KG1 (cell line): ENCODE data around the gene XKR3.
"Not testable (repeated sequence)": the region's sequence is repeated elsewhere in the genome, so short reads cannot be mapped to it uniquely, and the experiment has no call there.

Experiments
- DNase-seq: peaks from one replicate; lab custom pipeline; 2025; lab: John Stamatoyannopoulos, UW

XKR3 gene

DNA sequence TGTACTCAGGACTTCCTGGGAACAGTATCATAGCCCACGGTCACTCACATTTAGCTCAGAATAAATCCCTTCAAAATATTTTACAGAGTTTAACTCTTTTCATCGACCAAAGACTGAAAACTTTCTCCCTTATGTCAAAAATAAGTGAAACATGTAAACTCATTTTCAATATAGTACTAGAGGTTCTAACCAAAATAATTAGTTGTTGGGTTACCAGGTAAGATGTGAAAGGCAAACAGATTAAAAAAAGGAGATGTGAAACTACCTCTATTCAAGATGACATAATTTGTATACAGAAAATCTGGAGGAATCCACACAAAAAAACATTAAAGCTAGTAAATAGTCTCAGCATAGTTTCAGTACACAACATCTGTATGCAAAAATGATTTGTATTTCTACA is 20.3 kb downstream of the XKR3 start:
- no peak for DNase-seq

DNA sequence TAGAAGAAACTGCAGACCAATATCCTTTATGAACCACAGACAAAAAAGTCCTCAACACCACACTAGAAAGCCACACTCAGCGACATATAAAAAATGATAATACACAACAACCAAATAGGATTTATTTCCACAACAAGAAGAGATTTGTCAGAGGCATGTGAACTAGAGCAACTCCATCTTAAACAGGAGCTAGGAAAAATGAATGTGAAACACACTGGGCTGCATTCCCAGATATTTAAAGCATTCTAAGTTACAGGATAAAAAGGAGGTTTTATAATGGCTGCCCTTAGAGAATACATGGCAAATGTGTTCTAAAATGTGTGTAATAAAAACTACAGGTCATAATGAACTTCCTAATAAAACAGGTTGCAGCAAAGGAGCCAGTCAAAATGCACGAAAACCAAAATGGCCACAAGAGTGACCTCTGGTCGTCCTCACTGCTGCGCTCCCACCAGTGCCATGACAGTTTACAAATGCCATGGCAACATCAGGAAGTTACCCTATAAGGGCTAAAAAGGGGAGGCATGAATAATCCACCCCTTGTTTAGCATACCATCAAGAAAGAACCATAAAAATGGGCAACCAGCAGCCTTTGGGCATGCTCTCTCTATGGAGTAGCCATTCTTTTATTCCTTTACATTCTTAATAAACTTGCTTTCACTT is 21.8 kb downstream of the XKR3 start:
- no peak for DNase-seq

DNA sequence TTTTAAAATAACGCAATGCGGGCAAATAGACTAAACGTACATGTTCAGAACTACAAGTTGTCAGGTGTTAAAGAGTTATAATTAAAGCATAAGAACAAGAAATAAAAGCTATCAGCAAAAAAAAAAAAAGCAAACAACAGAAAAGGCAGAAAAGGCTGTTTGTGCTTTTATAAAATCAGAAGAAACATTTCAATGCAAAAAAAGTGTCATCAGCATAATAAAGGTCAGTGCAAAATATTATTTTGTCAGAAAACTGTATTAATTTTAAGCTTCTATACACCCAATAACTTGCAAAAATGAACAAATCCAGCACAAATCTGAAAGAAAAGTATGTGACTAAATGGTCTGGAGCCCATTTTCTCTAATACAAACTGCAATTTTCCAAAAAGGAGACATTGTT is 23.6 kb downstream of the XKR3 start:
- DNase-seq: no peak

DNA sequence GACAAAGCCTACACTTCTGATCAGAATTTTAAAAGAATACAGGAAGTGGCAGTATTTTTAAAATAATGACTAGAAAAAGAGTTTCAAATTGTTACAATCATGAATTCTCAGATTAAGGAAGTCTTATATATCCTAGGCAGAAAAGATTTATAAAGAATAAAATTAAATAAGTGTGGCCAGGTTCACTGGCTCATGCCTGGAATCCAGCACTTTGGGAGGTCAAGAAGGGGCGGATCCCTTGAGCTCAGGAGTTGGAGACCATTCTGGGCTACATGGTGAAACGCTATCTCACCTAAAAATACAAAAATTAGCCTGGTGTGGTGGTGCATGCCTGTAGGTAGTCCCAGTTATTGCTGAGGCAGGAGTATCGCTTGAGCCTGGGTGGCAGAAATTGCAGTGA is 24.1 kb downstream of the XKR3 start:
- no peak for DNase-seq

DNA sequence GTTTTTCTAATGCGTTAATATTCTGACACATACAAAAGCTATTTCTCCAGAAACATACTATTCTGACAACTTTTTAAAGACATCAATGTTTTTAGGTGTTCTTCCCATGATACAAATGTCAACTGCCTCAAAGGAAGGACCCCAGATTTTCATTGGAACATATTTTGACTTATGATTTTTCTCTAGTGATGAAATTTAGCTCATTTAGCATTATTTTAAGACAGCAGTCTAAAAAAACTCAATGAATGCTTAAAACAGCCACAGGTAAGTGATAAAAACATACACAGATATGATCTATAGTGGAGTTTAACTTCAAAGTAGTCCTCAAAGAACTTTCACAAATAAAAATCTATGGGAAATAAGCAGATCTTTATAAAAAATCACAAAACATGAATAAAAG is 24.9 kb downstream of the XKR3 start:
- DNase-seq: no peak

DNA sequence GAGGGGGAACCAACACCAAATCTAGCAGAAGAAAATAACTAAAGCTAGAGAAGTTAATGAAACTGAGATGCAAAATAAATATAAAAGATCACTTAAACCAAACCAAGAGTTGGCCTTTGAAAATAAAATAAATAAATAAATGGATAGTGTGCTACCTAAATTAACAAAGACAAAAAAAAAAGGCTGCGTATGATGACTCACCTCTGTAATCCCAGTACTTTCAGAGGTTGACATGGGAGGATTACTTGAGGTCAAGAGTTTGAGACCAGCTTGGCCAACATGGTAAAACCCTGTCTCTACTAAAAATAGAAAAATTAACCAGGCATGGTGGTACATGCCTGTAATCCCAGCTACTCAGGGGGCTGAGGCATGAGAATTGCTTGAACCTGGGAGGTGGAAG is 29.7 kb downstream of the XKR3 start:
- DNase-seq: not testable (repeated sequence)

DNA sequence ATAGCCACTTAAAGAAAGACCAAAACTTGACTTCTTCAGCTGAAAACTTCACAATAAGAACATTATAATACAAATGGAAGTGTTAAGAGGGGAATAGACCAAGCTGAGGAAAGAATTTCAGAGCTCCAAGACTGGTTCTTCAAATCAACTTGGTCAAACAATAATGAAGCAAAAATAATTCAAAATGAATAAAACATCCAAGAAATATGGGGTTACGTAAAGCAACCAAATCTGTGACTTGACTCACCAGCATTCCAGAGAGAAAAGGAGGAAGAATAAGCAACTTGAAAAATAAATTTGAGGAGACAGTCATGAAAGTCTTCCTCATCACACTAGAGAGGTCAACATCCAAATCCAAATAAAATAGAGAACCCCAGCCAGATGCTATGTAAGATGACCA is 31.4 kb downstream of the XKR3 start:
- no peak for DNase-seq

DNA sequence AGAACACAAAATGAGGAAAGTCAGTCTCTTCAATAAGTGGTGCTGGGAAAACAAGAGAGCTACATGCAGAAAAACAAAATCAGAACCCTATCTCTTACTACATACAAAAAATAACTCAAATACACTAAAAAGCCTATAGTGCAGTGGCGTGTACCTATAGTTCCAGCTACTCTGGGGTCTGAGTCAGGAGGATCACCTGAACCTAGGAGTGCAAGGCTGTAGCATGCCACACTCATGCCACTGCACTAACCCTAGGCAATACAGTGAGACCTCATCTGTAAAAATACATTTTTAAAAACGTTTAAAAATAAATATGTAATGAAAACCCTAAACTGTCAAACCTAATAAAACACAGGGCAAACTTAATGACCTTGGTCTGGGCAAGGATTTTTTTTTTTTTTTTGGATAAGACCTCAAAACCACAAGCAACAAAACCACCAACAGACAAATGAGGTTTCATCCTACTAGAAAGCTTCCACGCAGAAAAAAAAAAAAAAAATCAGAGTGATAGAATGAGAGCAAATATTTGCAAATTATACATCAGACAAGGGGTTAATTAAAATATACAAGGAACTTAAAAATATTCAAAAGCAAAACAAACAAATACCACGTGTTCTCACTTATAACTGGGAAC is 35.2 kb downstream of the XKR3 start:
- peak; percentile 7 for DNase-seq

DNA sequence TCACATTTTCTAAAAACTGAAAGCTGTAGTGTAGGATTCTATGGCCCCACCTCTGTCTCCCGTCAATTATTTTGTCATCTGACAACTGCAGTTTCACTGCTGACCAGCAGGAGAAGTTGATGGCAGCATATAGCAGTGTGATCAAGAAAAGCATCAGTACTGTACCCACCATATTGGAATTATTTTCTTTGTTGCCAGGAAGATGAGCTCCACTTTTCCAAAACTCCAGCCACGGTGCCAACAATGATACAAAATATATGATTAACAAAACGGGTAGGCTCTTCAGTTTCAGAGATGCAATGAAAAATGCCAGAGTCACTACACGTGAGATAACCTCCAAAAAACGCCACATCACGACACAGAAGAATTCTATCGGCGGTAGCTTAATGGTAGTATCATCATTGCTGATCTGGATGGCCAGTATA is 41.3 kb downstream of the XKR3 start:
- no peak for DNase-seq

DNA sequence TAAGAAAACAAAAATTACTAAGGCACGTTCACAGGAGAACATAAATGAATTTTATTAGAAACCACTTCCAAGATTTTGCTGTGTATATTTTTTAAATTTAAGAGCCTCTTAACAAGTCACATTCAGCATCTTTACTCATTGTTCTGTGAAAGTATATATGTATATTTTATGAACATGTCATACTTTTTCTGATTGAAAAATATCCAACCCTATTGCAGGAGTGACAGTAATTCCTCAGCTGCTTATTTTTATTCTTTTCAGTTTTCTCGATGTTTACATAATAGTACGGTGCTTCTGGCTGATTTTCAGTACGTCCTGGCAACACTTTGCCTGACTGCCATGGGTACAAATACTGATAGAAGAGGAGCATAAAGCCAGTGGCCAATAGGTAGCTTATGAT is 41.8 kb downstream of the XKR3 start:
- DNase-seq: no peak

DNA sequence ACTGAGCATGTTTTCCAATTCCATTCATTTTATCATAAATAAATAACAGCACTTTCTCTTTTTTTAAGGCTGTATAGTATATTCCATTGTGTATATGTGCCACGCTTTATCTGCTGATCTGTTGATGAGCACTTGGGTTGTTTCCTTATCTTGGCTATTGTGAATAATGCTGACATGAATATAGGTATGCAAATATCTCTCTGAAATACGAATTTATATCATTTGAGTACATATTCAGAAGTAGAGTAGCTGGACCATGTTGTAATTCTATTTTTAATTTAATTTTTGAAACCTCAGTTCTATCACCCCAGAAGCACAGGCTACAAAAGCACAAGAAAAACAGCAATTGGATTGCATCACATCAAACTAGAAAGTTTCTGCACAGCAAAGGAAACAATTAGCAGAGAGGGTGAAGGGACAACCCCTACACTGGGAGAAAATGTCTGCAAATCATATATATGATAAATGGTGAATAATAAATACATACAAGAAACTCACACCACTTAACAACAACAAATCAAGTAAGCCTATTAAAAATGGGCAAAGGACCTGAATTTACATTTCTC is 43.4 kb downstream of the XKR3 start:
- no peak for DNase-seq

DNA sequence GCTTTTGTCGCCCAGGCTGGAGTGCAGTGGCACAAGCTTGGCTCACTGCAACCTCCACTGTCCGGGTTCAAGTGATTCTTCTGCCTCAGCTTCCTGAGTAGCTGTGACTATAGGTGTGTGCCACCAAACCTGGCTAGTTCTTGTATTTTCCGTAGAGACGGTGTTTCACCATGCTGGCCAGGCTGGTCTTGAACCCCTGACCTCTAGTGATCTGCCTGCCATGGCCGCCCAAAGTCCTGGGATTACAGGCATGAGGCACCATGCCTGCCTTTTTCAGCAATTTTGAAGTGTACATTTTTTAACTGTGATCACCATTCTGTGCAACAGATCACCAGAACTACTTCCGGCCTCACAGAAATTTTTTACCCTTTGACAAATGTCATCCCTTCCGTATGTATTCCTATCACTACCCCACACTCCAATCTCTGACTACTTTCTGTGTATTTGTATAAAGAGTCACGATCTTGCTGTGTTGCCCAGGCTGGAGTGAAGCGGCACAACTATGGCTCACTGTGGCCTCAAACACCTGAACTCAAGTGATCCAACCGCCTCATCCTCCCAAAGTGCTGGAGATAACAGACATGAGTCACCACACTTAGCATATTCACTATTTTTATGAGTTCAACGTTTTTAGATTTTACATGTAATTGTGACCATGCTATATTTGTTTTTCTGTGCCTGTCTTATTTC is 44.0 kb downstream of the XKR3 start:
- DNase-seq: no peak

DNA sequence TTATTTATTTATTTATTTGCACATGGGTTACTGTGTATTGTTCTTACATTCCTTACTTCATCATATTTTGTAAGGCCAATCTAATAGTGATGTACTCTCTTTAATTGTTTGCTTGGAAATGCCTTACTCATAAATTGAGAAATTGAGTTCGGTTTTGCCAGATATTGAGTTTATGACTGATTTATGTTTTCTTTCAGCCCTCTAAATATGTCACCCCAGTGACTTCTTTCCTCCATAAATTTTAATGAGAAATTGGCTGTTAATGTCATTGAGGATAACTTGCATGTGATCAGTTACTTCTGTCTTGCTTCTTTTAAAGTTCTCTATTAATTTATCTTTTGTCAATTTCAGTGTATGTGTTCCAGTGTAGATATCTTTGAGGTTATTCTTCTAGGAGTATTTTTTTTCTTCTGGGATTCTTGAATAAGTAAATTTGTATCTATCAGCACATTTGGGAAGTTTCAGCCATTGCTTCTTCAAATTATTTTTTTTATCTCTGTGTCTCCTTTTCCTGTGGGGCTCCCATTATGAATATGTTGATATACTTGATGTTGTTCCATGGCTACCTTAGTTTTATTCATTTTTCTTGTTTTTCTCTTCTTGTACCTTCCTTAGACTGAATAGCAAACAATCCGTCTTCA is 47.8 kb downstream of the XKR3 start:
- DNase-seq: no peak

DNA sequence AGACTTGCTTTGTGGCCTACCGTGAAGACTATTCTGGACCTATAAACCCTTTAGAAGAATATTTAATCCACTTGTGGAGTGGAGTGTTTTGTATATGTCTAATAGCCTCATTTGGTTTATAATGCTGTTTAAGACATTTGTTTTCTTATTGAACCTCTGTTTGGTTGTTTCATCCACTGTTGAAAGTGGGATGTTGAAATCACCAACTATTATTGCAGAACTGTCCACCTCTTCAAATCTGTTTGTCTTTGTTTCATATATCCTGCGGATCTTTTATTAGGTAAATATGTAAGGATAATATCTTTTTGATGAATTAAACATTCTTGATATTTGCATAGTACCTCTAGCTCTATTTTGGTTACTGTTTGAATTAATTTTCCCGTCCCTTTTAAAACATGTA is 49.1 kb downstream of the XKR3 start:
- no peak for DNase-seq

DNA sequence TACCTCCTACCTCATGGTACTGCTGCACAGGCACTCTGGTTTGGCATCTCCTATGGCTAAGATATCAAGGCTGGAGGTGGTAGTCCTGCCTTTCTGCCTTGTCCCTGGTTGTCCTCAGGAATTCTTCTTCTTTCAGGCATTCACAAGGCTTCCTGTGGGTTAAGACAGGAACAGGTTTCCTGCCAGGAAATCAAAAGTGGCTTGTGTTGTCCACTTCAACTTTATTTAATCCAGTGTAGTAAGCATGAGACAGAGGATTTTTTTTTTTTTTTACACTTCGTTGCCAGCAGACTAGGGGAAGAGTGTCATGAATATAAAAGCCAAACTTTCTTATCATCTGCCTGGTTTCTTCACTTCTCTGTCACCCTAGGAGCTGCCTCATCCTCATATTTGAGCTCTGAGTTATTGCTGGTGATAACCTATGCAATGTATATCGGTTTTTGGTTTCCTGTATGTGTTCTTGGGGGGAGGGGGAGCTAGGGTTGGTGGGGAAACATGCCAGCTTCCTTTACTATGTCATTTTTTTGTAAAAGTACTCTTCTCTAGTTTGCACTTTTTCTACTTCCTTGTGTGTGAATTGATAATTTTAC is 50.2 kb downstream of the XKR3 start:
- no peak for DNase-seq

DNA sequence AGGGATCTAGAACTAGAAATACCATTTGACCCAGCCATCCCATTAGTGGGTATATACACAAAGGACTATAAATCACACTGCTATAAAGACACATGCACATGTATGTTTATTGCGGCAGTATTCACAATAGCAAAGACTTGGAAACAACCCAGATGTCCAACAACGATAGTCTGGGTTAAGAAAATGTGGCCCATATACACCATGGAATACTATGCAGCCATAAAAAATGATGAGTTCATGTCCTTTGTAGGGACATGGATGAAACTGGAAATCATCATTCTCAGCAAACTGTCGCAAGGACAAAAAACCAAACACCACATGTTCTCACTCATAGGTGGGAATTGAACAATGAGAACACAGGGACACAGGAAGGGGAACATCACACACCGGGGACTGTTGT is 53.6 kb downstream of the XKR3 start:
- not testable (repeated sequence) for DNase-seq

DNA sequence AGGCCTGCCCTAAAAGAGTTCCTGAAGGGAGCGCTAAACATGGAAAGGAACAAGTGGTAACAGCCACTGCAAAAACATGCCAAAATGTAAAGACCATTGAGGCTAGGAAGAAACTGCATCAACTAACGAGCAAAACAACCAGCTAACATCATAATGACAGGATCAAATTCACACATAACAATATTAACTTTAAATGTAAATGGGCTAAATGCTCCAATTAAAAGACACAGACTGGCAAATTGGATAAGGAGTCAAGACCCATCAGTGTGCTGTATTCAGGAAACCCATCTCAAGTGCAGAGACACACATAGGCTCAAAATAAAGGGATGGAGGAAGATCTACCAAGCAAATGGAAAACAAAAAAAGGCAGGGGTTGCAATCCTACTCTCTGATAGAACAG is 57.3 kb downstream of the XKR3 start:
- not testable (repeated sequence) for DNase-seq

DNA sequence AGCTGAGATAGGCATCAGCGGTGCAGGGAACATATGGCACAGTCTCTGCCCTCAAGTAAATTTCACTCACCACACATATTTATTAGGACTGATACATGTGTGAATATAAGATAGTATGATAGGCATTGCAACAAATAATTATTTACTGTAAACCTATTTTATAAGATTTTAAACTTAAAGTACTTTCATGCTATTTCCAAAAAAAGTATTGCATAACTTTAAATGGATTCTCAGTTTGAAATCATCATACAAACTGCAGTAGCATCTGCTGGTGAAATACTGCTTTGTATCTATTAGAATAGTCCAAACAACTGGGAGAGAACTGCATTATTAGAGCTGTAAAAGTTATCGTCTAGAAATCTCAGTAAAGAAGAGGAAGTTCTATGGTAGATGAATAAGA is 63.0 kb downstream of the XKR3 start:
- DNase-seq: not testable (repeated sequence)

DNA sequence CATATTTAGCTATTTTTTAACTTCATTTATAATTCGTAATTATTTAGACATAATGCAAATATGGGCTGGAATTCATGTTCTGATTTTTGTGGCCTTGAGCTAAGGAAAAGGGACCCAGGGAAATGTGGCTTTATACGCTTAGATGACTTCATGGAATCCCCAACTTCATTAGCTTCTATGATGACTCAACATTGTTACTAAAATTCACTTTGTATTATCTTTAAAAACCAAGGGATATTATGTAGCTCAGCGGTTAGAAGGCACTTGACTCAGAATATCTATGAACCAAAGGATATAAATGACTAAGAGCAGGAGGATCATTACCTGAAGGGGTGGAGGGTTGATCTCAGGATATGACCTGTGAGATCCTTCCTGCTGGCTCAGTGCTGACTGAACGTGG is 64.8 kb downstream of the XKR3 start:
- not testable (repeated sequence) for DNase-seq

DNA sequence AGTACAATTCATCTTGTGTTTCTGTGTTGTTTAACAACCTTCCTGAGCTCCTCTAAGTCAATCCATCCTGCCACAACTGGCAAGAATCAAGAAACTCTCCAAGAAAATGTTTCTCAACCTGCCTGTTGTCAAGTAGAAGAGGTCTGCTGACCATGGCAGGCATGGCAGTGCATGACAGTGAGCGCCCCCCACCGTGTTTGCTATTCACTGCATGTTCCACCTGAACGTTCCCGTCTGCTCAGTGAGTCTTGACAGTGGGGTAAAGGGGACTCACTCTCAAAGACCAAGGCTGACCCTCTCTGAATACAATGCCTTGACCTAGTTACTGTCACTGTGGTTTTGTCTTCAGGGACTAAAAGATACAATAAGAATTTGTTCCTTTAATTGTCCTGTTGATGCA is 75.9 kb downstream of the XKR3 start:
- DNase-seq: not testable (repeated sequence)

DNA sequence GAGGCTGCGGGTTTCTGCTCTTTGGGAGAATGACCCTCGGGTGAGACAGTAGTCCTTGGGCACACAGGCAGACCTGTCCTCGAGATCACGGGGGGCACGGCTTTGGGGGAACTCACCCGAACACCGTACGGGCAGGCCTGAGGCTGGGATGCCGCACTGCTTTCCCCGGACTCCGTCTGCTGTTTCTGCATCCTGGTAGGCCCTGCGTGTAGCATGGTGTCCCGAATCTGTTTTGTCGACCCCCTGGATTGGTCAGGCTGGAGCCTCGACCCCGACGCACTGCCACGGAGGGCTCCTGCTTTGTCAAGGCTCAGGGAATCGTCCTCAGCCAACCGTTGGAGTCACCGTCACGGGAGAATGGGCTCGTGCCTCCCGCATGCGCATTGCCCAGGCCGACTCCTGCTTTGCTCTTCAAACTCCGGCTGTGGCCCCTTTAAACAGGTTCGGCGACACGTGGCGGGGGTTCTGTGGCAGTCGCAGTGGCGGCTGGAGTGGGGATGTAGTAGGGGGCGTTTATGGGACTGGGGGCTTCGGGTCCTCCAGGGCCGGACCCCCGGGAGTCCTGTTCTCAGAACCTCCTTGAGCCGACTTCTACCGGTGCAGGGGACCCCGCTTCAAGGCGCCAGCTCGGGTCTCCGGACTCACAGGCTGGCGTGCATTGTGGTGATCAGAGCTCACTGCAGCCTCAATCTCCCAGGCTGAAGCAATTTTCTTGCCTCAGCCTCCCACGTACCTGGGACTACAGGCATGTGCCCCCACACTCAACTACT is 76.9 kb downstream of the XKR3 start:
- DNase-seq: not testable (repeated sequence)
